Prostate gland (tissue), 2 donors: ENCODE measurements around the gene SPATA3.
"Not testable (repeated sequence)": the region's sequence is repeated elsewhere in the genome, so short reads cannot be mapped to it uniquely, and the experiment has no call there.

Experiments
- POLR2A ChIP-seq: fragments of 450-650 bp; IDR thresholded peaks from one replicate; pipeline ENCODE4 v1.6.1; 2016; ENCODE audit warnings: antibody characterized with exemption, mild to moderate bottlenecking
- TF ChIP-seq, protein P1 (sequence below), 4 experiments: fragments of 200-600 bp in 2 of 4; fragments of 450-650 bp in 2 of 4; sonication (generic) in 2 of 4; IDR thresholded peaks; 1 replicate in 3 of 4; 2 replicates in 1 of 4; pipeline ENCODE4 v1.5.1; 2016 to 2019; ENCODE audit warnings: antibody characterized with exemption in 4 of 4, mild to moderate bottlenecking in 2 of 4, moderate library complexity in 2 of 4

DNA sequence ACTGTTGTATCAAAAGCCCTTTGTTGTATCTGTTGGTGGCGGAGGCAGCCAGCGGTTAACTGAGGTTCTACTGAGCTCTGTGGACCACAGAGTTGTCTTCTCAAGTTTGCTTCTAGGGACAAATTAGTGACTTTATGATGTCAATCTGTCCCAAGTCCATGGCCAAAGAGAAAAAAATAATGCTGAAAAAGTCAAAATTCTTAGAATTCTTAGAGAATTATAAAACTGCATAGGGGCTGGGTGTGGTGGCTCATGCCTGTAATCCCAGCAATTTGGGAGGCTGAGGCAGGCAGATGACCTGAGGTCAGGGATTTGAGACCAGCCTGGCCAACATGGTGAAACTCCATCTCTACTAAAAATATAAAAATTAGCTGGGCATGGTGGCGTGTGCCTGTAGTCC is 29.1 kb downstream of the SPATA3 start:
- TF ChIP-seq, protein P1, sequence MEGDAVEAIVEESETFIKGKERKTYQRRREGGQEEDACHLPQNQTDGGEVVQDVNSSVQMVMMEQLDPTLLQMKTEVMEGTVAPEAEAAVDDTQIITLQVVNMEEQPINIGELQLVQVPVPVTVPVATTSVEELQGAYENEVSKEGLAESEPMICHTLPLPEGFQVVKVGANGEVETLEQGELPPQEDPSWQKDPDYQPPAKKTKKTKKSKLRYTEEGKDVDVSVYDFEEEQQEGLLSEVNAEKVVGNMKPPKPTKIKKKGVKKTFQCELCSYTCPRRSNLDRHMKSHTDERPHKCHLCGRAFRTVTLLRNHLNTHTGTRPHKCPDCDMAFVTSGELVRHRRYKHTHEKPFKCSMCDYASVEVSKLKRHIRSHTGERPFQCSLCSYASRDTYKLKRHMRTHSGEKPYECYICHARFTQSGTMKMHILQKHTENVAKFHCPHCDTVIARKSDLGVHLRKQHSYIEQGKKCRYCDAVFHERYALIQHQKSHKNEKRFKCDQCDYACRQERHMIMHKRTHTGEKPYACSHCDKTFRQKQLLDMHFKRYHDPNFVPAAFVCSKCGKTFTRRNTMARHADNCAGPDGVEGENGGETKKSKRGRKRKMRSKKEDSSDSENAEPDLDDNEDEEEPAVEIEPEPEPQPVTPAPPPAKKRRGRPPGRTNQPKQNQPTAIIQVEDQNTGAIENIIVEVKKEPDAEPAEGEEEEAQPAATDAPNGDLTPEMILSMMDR (IDR thresholded peaks at IDR 0.05): not testable (repeated sequence)
- TF ChIP-seq POLR2A: not testable (repeated sequence)
